ENCODE data around the gene OVCA2.

DNA sequence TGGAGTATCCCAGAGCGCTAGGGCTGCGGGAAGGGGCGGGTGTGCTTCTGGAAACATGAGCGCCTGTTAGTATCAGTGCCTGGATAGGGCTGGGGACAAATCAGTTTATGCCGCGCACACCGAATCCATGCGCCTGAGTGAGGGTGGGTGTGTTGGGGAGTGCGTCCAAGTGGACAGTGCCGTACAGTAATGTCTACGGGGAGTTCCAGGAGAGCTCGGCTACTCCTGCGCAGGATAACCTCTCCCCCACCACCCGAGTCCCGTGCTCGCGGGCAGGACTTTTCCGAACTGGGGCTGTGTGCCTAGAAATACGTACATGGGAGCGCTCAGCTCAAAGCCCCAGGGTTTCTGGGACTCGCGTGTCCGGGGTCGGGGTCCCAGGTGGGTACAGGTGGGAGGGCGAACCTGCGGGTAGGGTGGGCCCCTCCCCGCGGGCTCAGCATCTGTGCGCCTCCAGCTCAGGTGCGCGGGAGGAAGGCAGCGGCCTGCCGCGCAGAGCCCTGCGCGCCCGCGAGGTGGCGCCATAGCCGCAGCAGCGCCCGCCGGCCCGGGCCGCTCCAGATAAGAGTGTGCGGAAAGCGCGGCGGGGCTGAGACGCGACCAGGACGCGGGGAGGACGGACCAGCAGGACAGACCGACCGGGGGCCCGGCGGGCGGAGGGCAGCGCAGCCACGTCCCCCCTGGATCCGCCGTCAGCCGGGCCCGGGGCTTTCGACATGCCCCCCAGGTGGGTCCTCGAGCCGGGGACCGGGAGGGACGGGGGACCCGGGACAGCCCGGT, 12.9 kb downstream of the OVCA2 start, which contains the start of gene HIC1:
- TF ChIP-seq, protein P1, sequence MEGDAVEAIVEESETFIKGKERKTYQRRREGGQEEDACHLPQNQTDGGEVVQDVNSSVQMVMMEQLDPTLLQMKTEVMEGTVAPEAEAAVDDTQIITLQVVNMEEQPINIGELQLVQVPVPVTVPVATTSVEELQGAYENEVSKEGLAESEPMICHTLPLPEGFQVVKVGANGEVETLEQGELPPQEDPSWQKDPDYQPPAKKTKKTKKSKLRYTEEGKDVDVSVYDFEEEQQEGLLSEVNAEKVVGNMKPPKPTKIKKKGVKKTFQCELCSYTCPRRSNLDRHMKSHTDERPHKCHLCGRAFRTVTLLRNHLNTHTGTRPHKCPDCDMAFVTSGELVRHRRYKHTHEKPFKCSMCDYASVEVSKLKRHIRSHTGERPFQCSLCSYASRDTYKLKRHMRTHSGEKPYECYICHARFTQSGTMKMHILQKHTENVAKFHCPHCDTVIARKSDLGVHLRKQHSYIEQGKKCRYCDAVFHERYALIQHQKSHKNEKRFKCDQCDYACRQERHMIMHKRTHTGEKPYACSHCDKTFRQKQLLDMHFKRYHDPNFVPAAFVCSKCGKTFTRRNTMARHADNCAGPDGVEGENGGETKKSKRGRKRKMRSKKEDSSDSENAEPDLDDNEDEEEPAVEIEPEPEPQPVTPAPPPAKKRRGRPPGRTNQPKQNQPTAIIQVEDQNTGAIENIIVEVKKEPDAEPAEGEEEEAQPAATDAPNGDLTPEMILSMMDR (conservative IDR thresholded peaks at IDR 0.05; ENCODE audit: low read length), result peak; percentile 77
- TF ChIP-seq EZH2phosphoT487 (IDR thresholded peaks at IDR 0.05; ENCODE audit: borderline replicate concordance), result no peak
